Adrenal gland (tissue), 12 donors: ENCODE data around the gene COL25A1. TPM values are rescaled to one million over a fixed set of nuclear protein-coding genes. Genes with fewer than 3 reads are reported as not detected.
"Not testable (repeated sequence)": the region's sequence is repeated elsewhere in the genome, so short reads cannot be mapped to it uniquely, and the experiment has no call there.

ENCODE experiments used
- DNase-seq, 7 donors: peaks; one replicate each; pipeline ENCODE4 v3.0.0-alpha.2; 2019 to 2020
- H3K27ac ChIP-seq, 5 donors: fragments of 200-600 bp; sonication (generic) in 4 of 5; 1 replicate in 3 of 5; 2 replicates in 2 of 5; pipeline versions ENCODE4 v1.5.1 to v1.8.0; 2016 to 2020; ENCODE audit warnings: mild to moderate bottlenecking in 1 of 5
- H3K27me3 ChIP-seq: fragments of 200-600 bp; 2 replicates; pipeline ENCODE4 v1.8.0; 2021
- H3K36me3 ChIP-seq, 2 donors: fragments of 200-600 bp; replicated peaks in 1 of 2; 1 replicate in 1 of 2; 2 replicates in 1 of 2; pipeline versions ENCODE4 v1.5.1 to v1.8.0; 2018 to 2022
- H3K4me1 ChIP-seq, 2 donors: fragments of 200-600 bp; replicated peaks in 1 of 2; 1 replicate in 1 of 2; 2 replicates in 1 of 2; pipeline versions ENCODE4 v1.5.1 to v1.8.0; 2018 to 2021
- H3K4me3 ChIP-seq, 4 donors: fragments of 200-600 bp; sonication (generic) in 3 of 4; one replicate each; pipeline ENCODE4 v1.5.1; 2016 to 2018
- H3K9me3 ChIP-seq, 3 donors: fragments of 200-600 bp; sonication (generic) in 1 of 3; replicated peaks in 1 of 3; 1 replicate in 2 of 3; 2 replicates in 1 of 3; pipeline versions ENCODE4 v1.5.1 to v1.8.0; 2016 to 2021
- CTCF ChIP-seq, 6 experiments: fragments of 450-650 bp in 4 of 6; fragments of 200-600 bp in 2 of 6; sonication (generic) in 1 of 6; IDR thresholded peaks; 1 replicate in 5 of 6; 2 replicates in 1 of 6; pipeline versions ENCODE4 v1.5.1 to v1.8.0; 2016 to 2021; ENCODE audit warnings: antibody characterized with exemption in 6 of 6, mild to moderate bottlenecking in 2 of 6, moderate library complexity in 1 of 6
- POLR2A ChIP-seq, 2 donors: fragments of 450-650 bp; IDR thresholded peaks; one replicate each; pipeline ENCODE4 v1.6.1; 2017; ENCODE audit warnings: antibody characterized with exemption in 2 of 2, mild to moderate bottlenecking in 2 of 2, moderate library complexity in 1 of 2
- WGBS, 4 donors: extraction: QIAGEN DNeasy Blood & Tissue Kit in 2 of 4; methylation state at CpG; one replicate each; pipeline versions ENCODE4 v1.1.5 to v1.1.7; 2013 to 2017; 5-methylcytosine and 5-hydroxymethylcytosine counted together
- intact Hi-C, 2 donors: fragments of 100-400 bp; cut with DNase I; formaldehyde crosslinking; loops; one replicate each; pipeline versions ENCODE4 v1.14.1 to v1.15.0; 2022 to 2023
- polyA plus RNA-seq, 3 donors: library from polyadenylated mRNA; stranded (reverse); fragments of 200-250 nt in 2 of 3; fragments of 350-450 nt in 1 of 3; fragmentation: Illumina TruSeq in 1 of 3; extraction: RNeasy Lipid Tissue Mini Kit (QIAGEN cat#74804) in 1 of 3; gene quantifications; one replicate each; pipeline ENCODE4 v1.2.3, GENCODE V29; 2013 to 2014
- total RNA-seq, 9 donors: library from RNA; depleted of rRNA in 4 of 9; stranded (reverse); fragments of >200 nt in 4 of 9; fragments of 120-200 nt in 1 of 9; fragmentation: NEBNext Ultra II Directional in 1 of 9; extraction: Animal tissue kit (Norgen Biotek cat#: 25700) in 1 of 9; gene quantifications; one replicate each; pipeline versions ENCODE4 v1.1.0 to v1.2.4, GENCODE V29; 2013 to 2023
- donor health status: healthy with polysubstance abuse.
- donor health status: Bipolar disorder and iron deficiency.
- donor health status: DM: yes; HTN: yes; CAD: no.
- donor health status: DM: no; HTN: no; CAD: no.
- donor health status: DM: no; HTN: no; CAD: no.
- donor health status: DM: yes; HTN: yes; CAD: no.

COL25A1 gene
- total and polyA plus RNA-seq, 12 donors, result 0.05 to 2.1 (median 0.47) TPM

DNA sequence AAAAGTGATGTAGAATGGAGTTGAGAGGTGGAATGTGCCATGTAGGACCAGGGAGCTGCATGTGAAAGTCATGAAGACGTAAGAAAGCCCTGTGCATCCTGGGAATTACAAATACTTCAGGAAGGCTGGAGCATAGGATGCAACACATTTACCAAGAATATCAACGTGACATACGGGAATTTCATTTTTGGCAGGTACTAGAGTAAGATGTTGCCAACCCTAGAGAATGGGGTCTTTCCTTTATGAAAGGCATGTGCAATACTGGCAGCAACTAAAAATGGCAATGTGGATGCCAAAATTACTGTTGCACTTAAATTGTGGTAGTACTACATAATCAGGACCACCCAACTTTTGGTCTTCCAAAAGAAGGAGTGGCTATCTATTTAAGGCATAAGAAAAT, 188.0 kb downstream of the COL25A1 start:
- Histone ChIP-seq H3K9me3 (no peaks in the 10 kb centered on the region), H3K4me3 (no peak overlapping the region), H3K27me3 (no peaks in the 10 kb centered on the region), H3K4me1 (no peaks in the 10 kb centered on the region), H3K27ac (no peak overlapping the region), H3K36me3 (no peaks in the 10 kb centered on the region)
- TF ChIP-seq POLR2A (IDR thresholded peaks at IDR 0.05) (no peak), CTCF (IDR thresholded peaks at IDR 0.05) (no peak)
- DNase-seq, result no peak
- intact Hi-C loops, result no loop called here
- 75 to 84% (median 81%) methylated on average over 3 of the region's 3 CpGs for WGBS, 4 donors

DNA sequence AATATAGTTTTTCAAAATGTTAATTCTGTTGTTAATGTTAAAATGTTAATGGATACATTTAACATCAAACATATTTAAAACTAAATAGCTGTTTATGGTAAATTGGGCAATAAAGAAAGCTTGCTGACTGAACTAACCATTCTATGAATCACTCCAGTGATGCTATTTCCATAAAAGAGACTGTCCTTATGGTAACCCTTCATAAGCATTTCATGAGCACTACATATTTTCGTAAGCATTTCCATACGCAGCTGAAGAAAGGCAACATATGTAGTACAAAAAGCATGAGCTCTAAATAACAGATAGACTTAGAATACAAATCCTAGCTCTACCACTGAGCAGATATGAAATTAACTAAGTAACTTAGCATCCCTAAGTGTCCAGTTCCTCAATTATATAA, 188.9 kb downstream of the COL25A1 start:
- Histone ChIP-seq H3K4me3 (no peak overlapping the region), H3K9me3 (no peaks in the 10 kb centered on the region), H3K27me3 (no peaks in the 10 kb centered on the region), H3K36me3 (no peaks in the 10 kb centered on the region), H3K4me1 (no peaks in the 10 kb centered on the region), H3K27ac (no peak overlapping the region)
- intact Hi-C loops, result no loop called here
- WGBS, 4 donors, result 79 to 90% (median 84%) methylated on average over 2 of the region's 2 CpGs
- DNase-seq, result no peak
- TF ChIP-seq CTCF (IDR thresholded peaks at IDR 0.05) (no peak), POLR2A (IDR thresholded peaks at IDR 0.05) (no peak)

- no peak overlapping the region for H3K27ac ChIP-seq
- no peaks in the 10 kb centered on the region for H3K36me3 ChIP-seq
- intact Hi-C loops, result no loop called here
- no peak for TF ChIP-seq POLR2A (IDR thresholded peaks at IDR 0.05)
- TF ChIP-seq CTCF (IDR thresholded peaks at IDR 0.05), result no peak
- no peaks in the 10 kb centered on the region for H3K9me3 ChIP-seq
- H3K4me1 ChIP-seq, result no peaks in the 10 kb centered on the region
- 69 to 81% (median 73%) methylated on average over 3 of the region's 3 CpGs for WGBS, 4 donors
- DNase-seq, result no peak
- no peak overlapping the region for H3K4me3 ChIP-seq
- H3K27me3 ChIP-seq, result no peaks in the 10 kb centered on the region
Measured at GRCh38 chr4:109111031-109111430, 191.4 kb downstream of the COL25A1 start.

DNA sequence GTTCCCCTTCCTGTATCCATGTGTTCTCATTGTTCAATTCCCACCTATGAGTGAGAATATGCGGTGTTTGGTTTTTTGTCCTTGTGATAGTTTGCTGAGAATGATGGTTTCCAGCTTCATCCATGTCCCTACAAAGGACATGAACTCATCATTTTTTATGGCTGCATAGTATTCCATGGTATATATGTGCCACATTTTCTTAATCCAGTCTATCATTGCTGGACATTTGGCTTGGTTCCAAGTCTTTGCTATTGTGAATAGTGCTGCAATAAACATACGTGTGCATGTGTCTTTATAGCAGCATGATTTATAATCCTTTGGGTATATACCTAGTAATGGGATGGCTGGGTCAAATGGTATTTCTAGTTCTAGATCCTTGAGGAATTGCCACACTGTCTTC, 194.2 kb downstream of the COL25A1 start:
- intact Hi-C loops, H3K36me3 ChIP-seq, H3K4me3 ChIP-seq, DNase-seq, H3K9me3 ChIP-seq, H3K27me3 ChIP-seq, H3K4me1 ChIP-seq, H3K27ac ChIP-seq: not testable (repeated sequence)
- 83 to 100% methylated on average over 1 of the region's 2 CpGs; no CpG with 5 or more reads in 2 of the 4 donors for WGBS, 4 donors

DNA sequence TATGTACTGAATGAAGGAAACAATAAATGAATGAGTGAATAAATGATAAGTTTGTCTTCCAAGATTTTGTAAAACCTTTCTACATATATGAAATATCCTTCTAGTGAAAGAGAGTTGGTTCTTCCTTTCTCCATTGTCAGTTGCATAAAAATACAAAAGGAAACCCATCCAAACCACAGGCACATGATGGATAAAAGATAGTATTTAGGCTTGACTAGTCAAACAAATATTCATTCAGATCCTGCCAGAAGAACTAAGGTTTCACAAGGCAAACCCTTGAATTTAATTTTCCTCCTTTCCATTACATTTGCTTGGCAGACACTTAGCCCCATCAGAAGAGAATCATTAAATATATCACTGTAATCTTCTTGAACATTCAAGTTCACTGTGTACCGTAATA, 208.4 kb downstream of the COL25A1 start:
- H3K27ac ChIP-seq, result no peak overlapping the region
- no peak for DNase-seq
- no peaks in the 10 kb centered on the region for H3K4me1 ChIP-seq
- no peaks in the 10 kb centered on the region for H3K9me3 ChIP-seq
- no peak overlapping the region for H3K4me3 ChIP-seq
- no peak for TF ChIP-seq CTCF (IDR thresholded peaks at IDR 0.05)
- TF ChIP-seq POLR2A (IDR thresholded peaks at IDR 0.05), result no peak
- H3K27me3 ChIP-seq, result no peaks in the 10 kb centered on the region
- 85 to 92% (median 89%) methylated on average over 1 of the region's 1 CpG for WGBS, 4 donors
- no peaks in the 10 kb centered on the region for H3K36me3 ChIP-seq
- intact Hi-C loops, result no loop called here
